Liver (tissue), 9 donors: Measurements from ENCODE around the gene SP7. TPM values are rescaled to one million over a fixed set of nuclear protein-coding genes. Genes with fewer than 3 reads are reported as not detected.
"Not testable (repeated sequence)": the region's sequence is repeated elsewhere in the genome, so short reads cannot be mapped to it uniquely, and the experiment has no call there.

Experiments
- DNase-seq: peaks from one replicate; pipeline ENCODE4 v3.0.0-alpha.2; 2017; ENCODE audit warnings: low spot score
- H3K27ac ChIP-seq, 2 donors: one replicate each; pipeline ENCODE4 v1.7.0; 2013; ENCODE audit warnings: inconsistent platforms in 2 of 2, low read length in 2 of 2, control low read depth in 1 of 2, low read depth in 1 of 2, mild to moderate bottlenecking in 1 of 2
- H3K27me3 ChIP-seq, 4 donors: one replicate each; pipeline versions ENCODE4 v1.6.1 to v1.7.0; 2013; ENCODE audit warnings: low read length in 3 of 4, inconsistent platforms in 1 of 4, mild to moderate bottlenecking in 1 of 4, moderate library complexity in 1 of 4; ENCODE audit not compliant: control insufficient read depth in 4 of 4, insufficient read depth in 4 of 4
- H3K36me3 ChIP-seq, 4 donors: one replicate each; pipeline versions ENCODE4 v1.6.1 to v1.7.0; 2013; ENCODE audit warnings: low read length in 3 of 4, mild to moderate bottlenecking in 3 of 4, low read depth in 1 of 4, moderate library complexity in 1 of 4; ENCODE audit not compliant: control insufficient read depth in 4 of 4, insufficient read depth in 3 of 4
- H3K4me1 ChIP-seq, 4 donors: one replicate each; pipeline versions ENCODE4 v1.6.1 to v1.7.0; 2013; ENCODE audit warnings: low read length in 3 of 4, mild to moderate bottlenecking in 3 of 4, moderate library complexity in 1 of 4; ENCODE audit not compliant: control insufficient read depth in 4 of 4, insufficient read depth in 4 of 4
- H3K4me3 ChIP-seq, 3 donors: one replicate each; pipeline versions ENCODE4 v1.6.1 to v1.7.0; 2013; ENCODE audit warnings: low read length in 3 of 3, control low read depth in 1 of 3, low read depth in 1 of 3, mild to moderate bottlenecking in 1 of 3
- H3K9ac ChIP-seq, 2 donors: one replicate each; pipeline ENCODE4 v1.7.0; 2013; ENCODE audit warnings: low read length in 2 of 2, mild to moderate bottlenecking in 2 of 2, moderate library complexity in 2 of 2, control low read depth in 1 of 2, low read depth in 1 of 2
- H3K9me3 ChIP-seq, 4 donors: one replicate each; pipeline versions ENCODE4 v1.6.1 to v1.7.0; 2013; ENCODE audit warnings: low read length in 3 of 4; ENCODE audit not compliant: control insufficient read depth in 4 of 4
- FOXA1 ChIP-seq: IDR thresholded peaks from 2 replicates; pipeline ENCODE4 v1.6.1; 2016; ENCODE audit warnings: antibody characterized with exemption
- FOXA2 ChIP-seq: IDR thresholded peaks from 2 replicates; pipeline ENCODE4 v1.6.1; 2016; ENCODE audit warnings: antibody characterized with exemption
- GABPA ChIP-seq, 2 donors: IDR thresholded peaks in 1 of 2; conservative IDR thresholded peaks in 1 of 2; 2 replicates each; pipeline ENCODE4 v1.6.1; 2016; ENCODE audit warnings: antibody characterized with exemption in 2 of 2, mild to moderate bottlenecking in 1 of 2, moderate library complexity in 1 of 2
- HNF4A ChIP-seq, 2 donors: conservative IDR thresholded peaks; 2 replicates each; pipeline ENCODE4 v1.6.1; 2016; ENCODE audit warnings: antibody characterized with exemption in 2 of 2, mild to moderate bottlenecking in 2 of 2
- RAD21 ChIP-seq, 2 donors: IDR thresholded peaks; 2 replicates each; pipeline ENCODE4 v1.6.1; 2016; ENCODE audit warnings: antibody characterized with exemption in 2 of 2, mild to moderate bottlenecking in 2 of 2
- RXRA ChIP-seq, 2 donors: IDR thresholded peaks; 2 replicates each; pipeline ENCODE4 v1.6.1; 2017 to 2018; ENCODE audit warnings: antibody characterized with exemption in 2 of 2, mild to moderate bottlenecking in 1 of 2
- SP1 ChIP-seq: IDR thresholded peaks from 2 replicates; pipeline ENCODE4 v1.6.1; 2018; ENCODE audit warnings: antibody characterized with exemption, mild to moderate bottlenecking
- TAF1 ChIP-seq: conservative IDR thresholded peaks from 2 replicates; pipeline ENCODE4 v1.6.1; 2016; ENCODE audit warnings: antibody characterized with exemption, mild to moderate bottlenecking
- YY1 ChIP-seq: IDR thresholded peaks from 2 replicates; pipeline ENCODE4 v1.6.1; 2016; ENCODE audit warnings: antibody characterized with exemption, mild to moderate bottlenecking
- WGBS: extraction: QIAGEN DNeasy Blood & Tissue Kit; methylation state at CpG from one replicate; pipeline ENCODE4 v1.1.7; 2013; 5-methylcytosine and 5-hydroxymethylcytosine counted together
- polyA plus RNA-seq, 2 donors: library from polyadenylated mRNA; stranded (reverse) in 1 of 2; unstranded in 1 of 2; fragments of 200-250 nt in 1 of 2; fragments of >200 nt in 1 of 2; fragmentation: Nextera tagmentation in 1 of 2; extraction: Ambion mirVana in 1 of 2; gene quantifications; one replicate each; pipeline versions ENCODE4 v1.2.1 to v1.2.3, GENCODE V29; 2013 to 2015
- total RNA-seq, 2 donors: library from RNA; depleted of rRNA; stranded (reverse); fragments of >200 nt; gene quantifications; one replicate each; pipeline ENCODE4 v1.2.3, GENCODE V29; 2014
- TF ChIP-seq, protein P1 (sequence below): IDR thresholded peaks from 2 replicates; pipeline ENCODE4 v1.6.1; 2016; ENCODE audit warnings: antibody characterized with exemption
- TF ChIP-seq, protein P2 (sequence below): IDR thresholded peaks from 2 replicates; pipeline ENCODE4 v1.6.1; 2016; ENCODE audit warnings: antibody characterized with exemption, mild to moderate bottlenecking
- TF ChIP-seq, protein P3 (sequence below): IDR thresholded peaks from 2 replicates; pipeline ENCODE4 v1.6.1; 2016; ENCODE audit warnings: antibody characterized with exemption
- TF ChIP-seq, protein P4 (sequence below): IDR thresholded peaks from 2 replicates; pipeline ENCODE4 v1.6.1; 2016; ENCODE audit warnings: antibody characterized with exemption
- donor health status: healthy.
- donor health status: healthy.
- donor health status: healthy.
- donor health status: healthy.
- donor health status: healthy.

SP7 gene
- total and polyA plus RNA-seq, 4 donors: not detected

DNA sequence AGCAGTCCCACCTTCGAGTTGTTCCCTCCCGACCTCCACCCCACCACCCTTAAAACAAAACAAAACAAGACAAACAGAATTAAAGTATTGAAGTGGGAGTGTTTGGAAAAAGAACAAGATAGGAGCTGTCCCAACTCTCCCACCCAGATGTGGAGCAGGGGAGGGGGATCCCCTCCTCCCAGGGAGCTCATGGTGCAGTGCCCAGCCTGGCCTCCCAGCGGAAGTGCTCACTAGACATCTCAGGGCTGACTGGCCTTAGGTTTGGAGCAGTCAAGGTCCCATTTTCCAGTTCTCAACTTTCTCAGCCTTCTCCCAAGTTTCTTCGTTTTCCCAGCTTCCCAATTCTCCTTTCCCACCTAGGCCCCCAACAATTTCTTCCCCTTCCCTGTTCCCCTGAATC lies 2.9 kb downstream of the SP7 start:
- no peak overlapping the region for H3K27ac ChIP-seq
- WGBS: 83% methylated on average over 4 of the region's 4 CpGs
- H3K36me3 ChIP-seq: no peaks in the 10 kb centered on the region
- no peaks in the 10 kb centered on the region for H3K9me3 ChIP-seq
- DNase-seq: no peak
- no peak overlapping the region for H3K4me3 ChIP-seq
- no peaks in the 10 kb centered on the region for H3K4me1 ChIP-seq
- no peak overlapping the region for H3K9ac ChIP-seq
- peaks cover 0 to 2% (median 0%) of the 10 kb centered on the region in 4 donors for H3K27me3 ChIP-seq
- no peak for TF ChIP-seq FOXA1
- TF ChIP-seq, protein P1, sequence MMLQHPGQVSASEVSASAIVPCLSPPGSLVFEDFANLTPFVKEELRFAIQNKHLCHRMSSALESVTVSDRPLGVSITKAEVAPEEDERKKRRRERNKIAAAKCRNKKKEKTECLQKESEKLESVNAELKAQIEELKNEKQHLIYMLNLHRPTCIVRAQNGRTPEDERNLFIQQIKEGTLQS: no peak
- TF ChIP-seq SP1: no peak
- TF ChIP-seq RAD21 (IDR thresholded peaks at IDR 0.05): no peak
- TF ChIP-seq TAF1: no peak
- TF ChIP-seq GABPA (IDR thresholded peaks at IDR 0.05 in 1 of 2, conservative IDR thresholded peaks at IDR 0.05 in 1 of 2): no peak

DNA sequence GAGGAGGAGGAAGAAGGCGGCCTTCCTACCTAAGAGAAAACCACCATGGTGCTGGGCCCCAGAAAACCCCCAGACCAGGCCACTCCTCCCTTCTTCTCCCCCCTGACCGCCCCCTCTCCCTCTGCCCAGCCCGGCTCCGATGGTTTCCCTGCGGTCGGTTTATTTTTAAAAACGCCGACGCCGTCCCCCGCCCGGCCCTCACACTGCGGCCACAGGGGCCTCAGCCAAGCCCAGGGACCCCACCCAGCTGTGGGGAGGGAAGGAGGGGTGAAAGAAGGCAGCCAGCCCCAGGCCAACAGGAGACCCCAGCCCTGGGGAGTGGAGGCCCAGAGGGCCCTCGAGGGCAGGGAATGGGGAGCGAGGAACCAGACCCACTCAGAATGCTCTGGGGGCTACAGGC lies 3.4 kb downstream of the SP7 start:
- Histone ChIP-seq H3K4me1 (no peaks in the 10 kb centered on the region), H3K4me3 (no peak overlapping the region), H3K9me3 (no peaks in the 10 kb centered on the region), H3K27me3 (peaks cover 0 to 2% (median 0%) of the 10 kb centered on the region in 4 donors), H3K36me3 (no peaks in the 10 kb centered on the region), H3K9ac (no peak overlapping the region), H3K27ac (no peak overlapping the region)
- TF ChIP-seq FOXA2 (no peak), SP1 (no peak), FOXA1 (no peak), HNF4A (conservative IDR thresholded peaks at IDR 0.05) (no peak), RAD21 (IDR thresholded peaks at IDR 0.05) (no peak), YY1 (no peak), RXRA (IDR thresholded peaks at IDR 0.05) (no peak)
- TF ChIP-seq, protein P2, sequence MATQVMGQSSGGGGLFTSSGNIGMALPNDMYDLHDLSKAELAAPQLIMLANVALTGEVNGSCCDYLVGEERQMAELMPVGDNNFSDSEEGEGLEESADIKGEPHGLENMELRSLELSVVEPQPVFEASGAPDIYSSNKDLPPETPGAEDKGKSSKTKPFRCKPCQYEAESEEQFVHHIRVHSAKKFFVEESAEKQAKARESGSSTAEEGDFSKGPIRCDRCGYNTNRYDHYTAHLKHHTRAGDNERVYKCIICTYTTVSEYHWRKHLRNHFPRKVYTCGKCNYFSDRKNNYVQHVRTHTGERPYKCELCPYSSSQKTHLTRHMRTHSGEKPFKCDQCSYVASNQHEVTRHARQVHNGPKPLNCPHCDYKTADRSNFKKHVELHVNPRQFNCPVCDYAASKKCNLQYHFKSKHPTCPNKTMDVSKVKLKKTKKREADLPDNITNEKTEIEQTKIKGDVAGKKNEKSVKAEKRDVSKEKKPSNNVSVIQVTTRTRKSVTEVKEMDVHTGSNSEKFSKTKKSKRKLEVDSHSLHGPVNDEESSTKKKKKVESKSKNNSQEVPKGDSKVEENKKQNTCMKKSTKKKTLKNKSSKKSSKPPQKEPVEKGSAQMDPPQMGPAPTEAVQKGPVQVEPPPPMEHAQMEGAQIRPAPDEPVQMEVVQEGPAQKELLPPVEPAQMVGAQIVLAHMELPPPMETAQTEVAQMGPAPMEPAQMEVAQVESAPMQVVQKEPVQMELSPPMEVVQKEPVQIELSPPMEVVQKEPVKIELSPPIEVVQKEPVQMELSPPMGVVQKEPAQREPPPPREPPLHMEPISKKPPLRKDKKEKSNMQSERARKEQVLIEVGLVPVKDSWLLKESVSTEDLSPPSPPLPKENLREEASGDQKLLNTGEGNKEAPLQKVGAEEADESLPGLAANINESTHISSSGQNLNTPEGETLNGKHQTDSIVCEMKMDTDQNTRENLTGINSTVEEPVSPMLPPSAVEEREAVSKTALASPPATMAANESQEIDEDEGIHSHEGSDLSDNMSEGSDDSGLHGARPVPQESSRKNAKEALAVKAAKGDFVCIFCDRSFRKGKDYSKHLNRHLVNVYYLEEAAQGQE: no peak
- TF ChIP-seq, protein P3, sequence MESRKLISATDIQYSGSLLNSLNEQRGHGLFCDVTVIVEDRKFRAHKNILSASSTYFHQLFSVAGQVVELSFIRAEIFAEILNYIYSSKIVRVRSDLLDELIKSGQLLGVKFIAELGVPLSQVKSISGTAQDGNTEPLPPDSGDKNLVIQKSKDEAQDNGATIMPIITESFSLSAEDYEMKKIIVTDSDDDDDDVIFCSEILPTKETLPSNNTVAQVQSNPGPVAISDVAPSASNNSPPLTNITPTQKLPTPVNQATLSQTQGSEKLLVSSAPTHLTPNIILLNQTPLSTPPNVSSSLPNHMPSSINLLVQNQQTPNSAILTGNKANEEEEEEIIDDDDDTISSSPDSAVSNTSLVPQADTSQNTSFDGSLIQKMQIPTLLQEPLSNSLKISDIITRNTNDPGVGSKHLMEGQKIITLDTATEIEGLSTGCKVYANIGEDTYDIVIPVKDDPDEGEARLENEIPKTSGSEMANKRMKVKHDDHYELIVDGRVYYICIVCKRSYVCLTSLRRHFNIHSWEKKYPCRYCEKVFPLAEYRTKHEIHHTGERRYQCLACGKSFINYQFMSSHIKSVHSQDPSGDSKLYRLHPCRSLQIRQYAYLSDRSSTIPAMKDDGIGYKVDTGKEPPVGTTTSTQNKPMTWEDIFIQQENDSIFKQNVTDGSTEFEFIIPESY: no peak
- TF ChIP-seq, protein P4, sequence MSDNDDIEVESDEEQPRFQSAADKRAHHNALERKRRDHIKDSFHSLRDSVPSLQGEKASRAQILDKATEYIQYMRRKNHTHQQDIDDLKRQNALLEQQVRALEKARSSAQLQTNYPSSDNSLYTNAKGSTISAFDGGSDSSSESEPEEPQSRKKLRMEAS: no peak
- WGBS: 80% methylated on average over 15 of the region's 15 CpGs
- no peak for DNase-seq

DNA sequence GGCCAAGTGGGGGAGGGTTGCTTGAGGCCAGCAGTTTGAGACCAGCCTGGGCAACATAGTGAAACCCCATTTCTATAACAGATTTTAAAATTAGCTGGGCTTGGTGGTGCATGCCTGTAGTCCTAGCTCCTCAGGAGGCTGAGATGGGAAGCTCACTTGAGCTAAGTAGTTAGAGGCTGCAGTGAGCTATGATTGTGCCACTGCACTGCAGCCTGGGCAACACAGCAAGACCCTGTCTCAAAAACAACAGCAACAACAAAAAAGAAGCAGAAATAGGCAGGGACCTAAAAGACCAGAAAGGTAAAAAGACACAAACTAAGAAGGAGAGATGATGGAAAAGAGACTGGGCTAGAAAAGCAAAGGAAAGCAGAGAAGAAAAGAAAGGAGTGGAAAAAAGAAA lies 3.8 kb downstream of the SP7 start:
- not testable (repeated sequence) for H3K4me3 ChIP-seq, H3K36me3 ChIP-seq, H3K9ac ChIP-seq, H3K27ac ChIP-seq, DNase-seq, H3K27me3 ChIP-seq, H3K9me3 ChIP-seq, H3K4me1 ChIP-seq
